PC-3 (cell line): ENCODE measurements around the gene TGM3. TPM values are rescaled to one million over a fixed set of nuclear protein-coding genes. Genes with fewer than 3 reads are reported as not detected.

Experiments used
- ATAC-seq: fragments of 200-7000 bp; cut with Tn5 transposase; 2 replicates; pipeline ENCODE4 v1.9.1; 2020; ENCODE audit warnings: mild to moderate bottlenecking, moderate library complexity
- BruUV-seq: library from RNA; stranded (reverse); fragments of 400-500 nt; replicated peaks from 2 replicates; lab custom pipeline; 2021; lab: Mats Ljungman, UMichigan
- CTCF ChIA-PET: fragments of 300-600 bp; sonication (Branson Sonifier 250); formaldehyde crosslinking; loops from one replicate; lab custom pipeline; 2022; ENCODE audit warnings: antibody characterized with exemption; lab: Charles Lee
- POLR2A ChIA-PET: fragments of 300-600 bp; sonication (Branson Sonifier 250); formaldehyde crosslinking; loops from one replicate; lab custom pipeline; 2022; ENCODE audit warnings: antibody characterized with exemption; ENCODE audit not compliant: unreplicated experiment; lab: Charles Lee
- DNase-seq: peaks from one replicate; pipeline ENCODE4 v3.0.0-alpha.2; 2015
- H2AFZ ChIP-seq: fragments of 300-600 bp; sonication (generic); 2 replicates; pipeline ENCODE4 v1.6.0; 2016; ENCODE audit warnings: antibody characterized with exemption, low read length
- H3F3A ChIP-seq: fragments of 300-600 bp; sonication (generic); one replicate; pipeline ENCODE4 v1.6.0; 2017; ENCODE audit warnings: antibody characterized with exemption, low read length, control low read depth, mild to moderate bottlenecking; ENCODE audit not compliant: unreplicated experiment
- H3K27ac ChIP-seq: fragments of 300-600 bp; sonication (generic); 2 replicates; pipeline ENCODE4 v1.5.1; 2016; ENCODE audit warnings: mild to moderate bottlenecking, low read length
- H3K27me3 ChIP-seq: fragments of 300-600 bp; sonication (generic); 2 replicates; pipeline ENCODE4 v1.6.1; 2016; ENCODE audit warnings: low read length, mixed read lengths
- H3K36me3 ChIP-seq: fragments of 300-600 bp; sonication (generic); 2 replicates; pipeline ENCODE4 v1.6.1; 2016; ENCODE audit warnings: low read depth, mixed run types, low read length, mixed read lengths
- H3K4me1 ChIP-seq: fragments of 300-600 bp; sonication (generic); 2 replicates; pipeline ENCODE4 v1.5.1; 2016; ENCODE audit warnings: low read length; ENCODE audit not compliant: insufficient read depth
- H3K4me2 ChIP-seq: fragments of 300-600 bp; sonication (generic); 2 replicates; pipeline ENCODE4 v1.6.0; 2016; ENCODE audit warnings: low read length
- H3K4me3 ChIP-seq: fragments of 300-600 bp; sonication (generic); 2 replicates; pipeline ENCODE4 v1.5.1; 2016; ENCODE audit warnings: mild to moderate bottlenecking, low read length, mixed read lengths
- H3K79me2 ChIP-seq: fragments of 300-600 bp; sonication (generic); 2 replicates; pipeline ENCODE4 v1.6.1; 2017; ENCODE audit warnings: low read length, mixed read lengths
- H3K9ac ChIP-seq: fragments of 300-600 bp; sonication (generic); 2 replicates; pipeline ENCODE4 v1.6.0; 2016; ENCODE audit warnings: mild to moderate bottlenecking, low read length
- H3K9me2 ChIP-seq: fragments of 300-600 bp; sonication (generic); replicated peaks from 2 replicates; pipeline ENCODE4 v1.6.1; 2016; ENCODE audit warnings: mixed run types, low read length, mixed read lengths
- H3K9me3 ChIP-seq: fragments of 300-600 bp; sonication (generic); 2 replicates; pipeline ENCODE4 v1.6.1; 2016; ENCODE audit warnings: low read length, mixed read lengths
- H4K20me1 ChIP-seq: fragments of 300-600 bp; sonication (generic); 2 replicates; pipeline ENCODE4 v1.6.1; 2016; ENCODE audit warnings: low read length, mixed read lengths
- EZH2 ChIP-seq: fragments of 300-600 bp; sonication (generic); IDR thresholded peaks from one replicate; pipeline ENCODE4 v1.6.1; 2017; ENCODE audit warnings: antibody characterized with exemption, mild to moderate bottlenecking, low read length; ENCODE audit not compliant: unreplicated experiment
- EZH2phosphoT487 ChIP-seq: fragments of 300-600 bp; sonication (generic); IDR thresholded peaks from 2 replicates; pipeline ENCODE4 v1.6.1; 2018; ENCODE audit warnings: mild to moderate bottlenecking, antibody characterized with exemption, low read length, borderline replicate concordance
- intact Hi-C: fragments of 100-400 bp; cut with micrococcal nuclease; formaldehyde crosslinking; loops from 2 replicates; pipeline ENCODE4 v1.9.0; 2023
- total RNA-seq: library from RNA; depleted of rRNA; stranded (reverse); fragments of >200 nt; gene quantifications from 2 replicates; pipeline ENCODE4 v1.2.3, GENCODE V29; 2014
- TF ChIP-seq, protein P1 (sequence below): fragments of 300-600 bp; sonication (generic); conservative IDR thresholded peaks from 2 replicates; pipeline ENCODE4 v1.5.1; 2017; ENCODE audit warnings: antibody characterized with exemption, low read depth, mild to moderate bottlenecking, low read length

TGM3 gene
- total RNA-seq, 1 experiment from 2014 or later, result not detected

- ATAC-seq (no peak), DNase-seq (no peak)
- no peak overlapping the region for H3K4me3 ChIP-seq
- no peak overlapping the region for H2AFZ ChIP-seq
- H3K4me2 ChIP-seq, result no peak overlapping the region
- H3K36me3 ChIP-seq, result no peaks in the 10 kb centered on the region
- POLR2A ChIA-PET, result no interaction called here
- H3K9me2 ChIP-seq, result no peaks in the 10 kb centered on the region
- no peaks in the 10 kb centered on the region for H3K79me2 ChIP-seq
- H3K9me3 ChIP-seq, result no peaks in the 10 kb centered on the region
- no peaks in the 10 kb centered on the region for H3F3A ChIP-seq
- no peaks in the 10 kb centered on the region for H4K20me1 ChIP-seq
- no peak overlapping the region for H3K9ac ChIP-seq
- CTCF ChIA-PET, result no interaction called here
- H3K4me1 ChIP-seq, result no peaks in the 10 kb centered on the region
- no peak overlapping the region for H3K27ac ChIP-seq
- no TSS peak for BruUV-seq
- no peak for TF ChIP-seq EZH2
- TF ChIP-seq, protein P1, sequence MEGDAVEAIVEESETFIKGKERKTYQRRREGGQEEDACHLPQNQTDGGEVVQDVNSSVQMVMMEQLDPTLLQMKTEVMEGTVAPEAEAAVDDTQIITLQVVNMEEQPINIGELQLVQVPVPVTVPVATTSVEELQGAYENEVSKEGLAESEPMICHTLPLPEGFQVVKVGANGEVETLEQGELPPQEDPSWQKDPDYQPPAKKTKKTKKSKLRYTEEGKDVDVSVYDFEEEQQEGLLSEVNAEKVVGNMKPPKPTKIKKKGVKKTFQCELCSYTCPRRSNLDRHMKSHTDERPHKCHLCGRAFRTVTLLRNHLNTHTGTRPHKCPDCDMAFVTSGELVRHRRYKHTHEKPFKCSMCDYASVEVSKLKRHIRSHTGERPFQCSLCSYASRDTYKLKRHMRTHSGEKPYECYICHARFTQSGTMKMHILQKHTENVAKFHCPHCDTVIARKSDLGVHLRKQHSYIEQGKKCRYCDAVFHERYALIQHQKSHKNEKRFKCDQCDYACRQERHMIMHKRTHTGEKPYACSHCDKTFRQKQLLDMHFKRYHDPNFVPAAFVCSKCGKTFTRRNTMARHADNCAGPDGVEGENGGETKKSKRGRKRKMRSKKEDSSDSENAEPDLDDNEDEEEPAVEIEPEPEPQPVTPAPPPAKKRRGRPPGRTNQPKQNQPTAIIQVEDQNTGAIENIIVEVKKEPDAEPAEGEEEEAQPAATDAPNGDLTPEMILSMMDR, result no peak
- TF ChIP-seq EZH2phosphoT487, result no peak
- intact Hi-C loops, result no loop called here
- H3K27me3 ChIP-seq, result peaks cover 60% of the 10 kb centered on the region
These were observed 1.5 kb downstream of the TGM3 start for GRCh38 chr20:2297357-2297728.

DNA sequence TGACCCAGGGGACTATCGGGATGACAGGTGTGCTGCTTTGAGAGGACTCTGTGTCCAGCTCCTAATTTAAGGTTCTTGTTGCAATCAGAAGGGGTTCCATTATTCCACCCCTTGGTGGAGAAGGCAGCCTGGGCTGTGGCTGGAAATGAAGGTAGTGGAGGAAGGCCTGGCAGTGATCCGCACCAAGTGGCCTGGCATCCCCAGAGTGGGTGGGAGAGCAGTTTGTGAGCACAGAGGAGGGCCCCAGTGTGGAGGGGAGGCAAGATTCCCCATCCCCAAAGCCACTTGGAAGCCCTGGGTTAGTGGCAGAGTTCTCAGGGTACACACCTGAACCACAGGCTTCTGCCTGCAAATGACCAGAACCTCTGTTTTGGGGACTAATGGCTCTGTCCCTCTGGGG lies 2.3 kb downstream of the TGM3 start:
- H4K20me1 ChIP-seq, result no peaks in the 10 kb centered on the region
- H3K79me2 ChIP-seq, result no peaks in the 10 kb centered on the region
- H2AFZ ChIP-seq, result no peak overlapping the region
- ATAC-seq, result no peak
- BruUV-seq, result no TSS peak
- no peak for TF ChIP-seq EZH2
- TF ChIP-seq, protein P1, result no peak
- no peak for TF ChIP-seq EZH2phosphoT487
- DNase-seq, result no peak
- H3K9me2 ChIP-seq, result no peaks in the 10 kb centered on the region
- ChIA-PET CTCF (no interaction called here), POLR2A (no interaction called here)
- intact Hi-C loops, result no loop called here
- H3K27ac ChIP-seq, result no peak overlapping the region
- H3K9ac ChIP-seq, result no peak overlapping the region
- no peaks in the 10 kb centered on the region for H3K4me1 ChIP-seq
- no peaks in the 10 kb centered on the region for H3K9me3 ChIP-seq
- peaks cover 60% of the 10 kb centered on the region for H3K27me3 ChIP-seq
- no peaks in the 10 kb centered on the region for H3K36me3 ChIP-seq
- H3F3A ChIP-seq, result no peaks in the 10 kb centered on the region
- no peak overlapping the region for H3K4me2 ChIP-seq
- H3K4me3 ChIP-seq, result no peak overlapping the region

GRCh38 chr20:2298701-2299100 lies 2.9 kb downstream of the TGM3 start:
- intact Hi-C loops, result no loop called here
- TF ChIP-seq EZH2 (no peak), EZH2phosphoT487 (no peak)
- TF ChIP-seq, protein P1, result no peak
- no peak overlapping the region for H3K4me3 ChIP-seq
- POLR2A ChIA-PET, result no interaction called here
- H3K27me3 ChIP-seq, result peaks cover 59% of the 10 kb centered on the region
- H3K9ac ChIP-seq, result no peak overlapping the region
- BruUV-seq, result no TSS peak
- H3K9me2 ChIP-seq, result no peaks in the 10 kb centered on the region
- no peak overlapping the region for H3K4me2 ChIP-seq
- no peaks in the 10 kb centered on the region for H4K20me1 ChIP-seq
- DNase-seq, result no peak
- H3K4me1 ChIP-seq, result peaks cover 4% of the 10 kb centered on the region
- H3K27ac ChIP-seq, result no peak overlapping the region
- CTCF ChIA-PET, result no interaction called here
- no peaks in the 10 kb centered on the region for H3K9me3 ChIP-seq
- H3K36me3 ChIP-seq, result no peaks in the 10 kb centered on the region
- no peaks in the 10 kb centered on the region for H3K79me2 ChIP-seq
- ATAC-seq, result no peak
- no peak overlapping the region for H2AFZ ChIP-seq
- no peaks in the 10 kb centered on the region for H3F3A ChIP-seq
